ENCODE results near the gene OGFOD2.

The OGFOD2 gene

DNA sequence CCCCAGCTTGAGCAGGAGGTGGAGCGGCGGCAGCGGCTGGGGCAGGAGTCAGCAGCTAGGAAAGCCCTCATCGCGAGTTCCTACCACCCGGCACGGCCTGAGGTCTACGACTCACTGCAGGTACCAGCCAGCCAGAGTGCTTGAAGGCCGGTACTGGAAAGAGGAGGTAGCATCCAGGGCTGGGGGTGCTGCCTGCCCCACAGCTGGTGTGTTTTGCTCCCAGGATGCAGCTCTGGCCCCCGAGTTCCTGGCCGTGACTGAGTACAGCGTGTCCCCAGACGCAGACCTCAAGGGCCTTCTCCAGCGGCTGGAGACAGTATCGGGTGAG lies 1.6 kb downstream of the OGFOD2 start:
- no peak for DNase-seq (ENCODE audit: low read depth in 1 of 2, low spot score in 1 of 2)

DNA sequence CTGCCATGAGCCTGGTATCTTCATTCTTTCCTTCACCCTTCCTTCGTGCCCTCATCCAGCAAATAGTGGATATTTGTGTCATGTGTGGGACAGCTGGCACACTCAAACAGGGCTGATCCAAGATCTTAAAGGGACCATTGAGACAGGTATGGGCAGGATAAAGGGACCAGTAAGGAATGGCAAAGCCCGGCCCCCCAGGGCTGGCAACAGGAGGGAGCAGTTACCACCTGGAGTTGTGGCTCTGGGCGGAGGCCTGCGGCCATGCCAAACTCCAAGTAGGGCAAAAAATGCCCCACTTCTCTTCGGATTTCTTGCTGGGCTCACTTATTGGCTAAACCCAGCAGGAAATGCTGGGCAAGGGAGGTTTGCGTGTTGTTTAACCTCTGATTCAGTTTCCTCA lies 2.1 kb downstream of the OGFOD2 start:
- DNase-seq (ENCODE audit: low read depth in 1 of 2, low spot score in 1 of 2): no peak

DNA sequence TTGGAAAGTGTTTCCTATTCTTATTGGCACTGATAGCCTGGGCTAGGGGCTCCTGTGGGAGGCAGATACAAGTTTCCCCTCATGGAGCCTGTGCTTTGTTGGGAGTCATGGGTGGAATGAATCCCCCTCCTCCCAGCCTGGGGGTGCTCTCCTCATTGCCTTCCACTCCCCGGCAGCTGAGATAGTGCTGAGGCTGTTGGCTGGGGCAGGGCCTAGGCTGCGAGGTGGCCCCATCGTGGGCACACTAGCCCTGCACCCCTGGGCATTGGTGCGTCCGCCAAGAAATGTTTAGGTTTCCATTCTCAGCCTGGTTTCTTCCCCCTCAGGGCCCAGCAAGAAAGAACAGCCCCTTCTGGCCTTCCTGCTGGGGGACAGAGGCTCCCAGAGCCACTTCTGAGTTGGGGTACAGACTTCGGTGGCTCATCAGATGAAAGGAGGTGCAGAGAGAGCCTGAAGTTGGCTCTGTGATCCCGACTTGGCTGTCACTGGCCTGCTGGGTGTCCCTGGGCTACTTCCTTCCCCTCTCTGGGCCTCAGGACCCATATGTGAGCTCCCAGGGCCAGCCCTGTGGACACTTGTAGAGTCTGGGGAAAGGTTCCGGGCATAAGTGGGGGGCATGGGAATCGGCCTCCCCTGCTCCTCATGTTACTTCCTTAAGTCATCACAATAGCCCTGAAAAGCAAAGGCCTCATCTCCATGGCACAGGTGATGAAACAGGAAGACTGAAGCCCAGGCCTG lies 2.8 kb downstream of the OGFOD2 start:
- DNase-seq (ENCODE audit: low read depth in 1 of 2, low spot score in 1 of 2): no peak

DNA sequence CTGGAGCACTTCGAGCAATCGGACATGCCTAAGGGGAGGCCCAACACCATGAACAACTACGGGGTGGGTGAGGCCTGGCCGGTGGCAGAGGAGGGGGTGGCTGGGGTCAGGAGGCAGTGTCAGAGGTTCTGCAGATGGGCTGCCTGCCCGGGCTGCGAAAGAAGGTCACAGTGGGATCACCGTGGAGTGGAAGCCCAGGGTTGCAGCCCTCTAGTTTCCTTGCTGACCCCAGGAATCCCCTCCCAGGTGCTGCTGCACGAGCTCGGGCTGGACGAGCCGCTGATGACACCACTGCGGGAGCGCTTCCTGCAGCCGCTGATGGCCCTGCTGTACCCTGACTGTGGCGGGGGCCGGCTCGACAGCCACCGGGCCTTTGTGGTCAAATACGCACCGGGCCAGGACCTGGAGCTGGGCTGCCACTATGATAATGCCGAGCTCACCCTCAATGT lies 3.5 kb downstream of the OGFOD2 start:
- no peak for DNase-seq (ENCODE audit: low read depth in 1 of 2, low spot score in 1 of 2)

DNA sequence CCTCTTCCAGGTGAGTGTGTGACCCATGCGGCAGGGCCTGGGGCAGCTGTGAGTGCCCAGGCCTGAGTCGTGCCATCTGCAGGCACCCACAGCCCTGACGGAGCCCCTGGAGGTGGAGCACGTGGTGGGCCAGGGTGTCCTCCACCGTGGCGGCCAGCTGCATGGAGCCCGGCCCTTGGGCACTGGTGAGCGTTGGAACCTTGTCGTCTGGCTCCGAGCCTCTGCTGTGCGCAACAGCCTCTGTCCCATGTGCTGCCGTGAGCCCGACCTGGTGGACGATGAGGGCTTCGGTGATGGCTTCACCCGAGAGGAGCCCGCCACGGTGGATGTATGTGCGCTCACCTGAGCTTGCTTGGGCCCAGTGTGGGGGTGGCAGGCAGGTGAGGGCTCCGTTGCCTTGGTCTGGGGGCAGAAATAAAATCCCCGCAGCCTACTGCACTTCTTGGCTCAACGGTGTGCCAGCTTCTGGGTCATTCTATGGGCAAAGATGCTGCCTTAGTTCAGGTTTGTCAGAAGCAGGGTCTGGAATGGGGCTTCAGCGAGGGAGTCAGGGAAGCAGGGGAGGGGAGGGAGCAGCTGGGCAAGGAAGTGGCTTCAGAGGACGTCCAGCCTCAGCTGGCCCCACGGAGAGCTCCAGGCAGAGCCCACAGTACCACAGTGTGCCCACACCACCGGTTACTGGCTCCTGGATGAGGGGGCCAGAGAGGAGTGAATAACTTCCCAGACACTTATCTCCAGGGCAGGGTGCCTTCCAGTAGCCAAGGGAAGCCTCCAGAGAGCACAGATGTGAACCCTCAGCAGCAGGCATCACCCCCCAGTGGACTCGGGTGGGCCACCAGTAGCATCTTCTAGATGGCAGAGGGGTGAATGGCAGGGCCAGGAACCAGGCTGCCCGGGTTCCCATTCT lies 4.2 kb downstream of the OGFOD2 start:
- no peak for DNase-seq (ENCODE audit: low read depth in 1 of 2, low spot score in 1 of 2)

DNA sequence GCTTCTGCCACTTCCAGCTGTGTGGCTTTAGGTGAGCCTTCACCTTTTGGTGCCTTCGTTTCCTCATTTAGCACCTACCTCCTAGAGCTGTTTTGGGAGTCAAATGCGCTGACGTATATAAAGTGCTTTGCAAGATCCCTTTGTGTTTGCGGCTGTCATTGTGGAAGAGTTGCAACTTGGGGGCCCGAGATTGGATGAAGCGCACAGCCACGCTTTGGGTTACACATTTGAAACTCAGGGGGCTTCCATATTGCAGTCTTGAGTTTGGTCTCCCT lies 4.8 kb downstream of the OGFOD2 start:
- no peak for DNase-seq (ENCODE audit: low read depth in 1 of 2, low spot score in 1 of 2)

DNA sequence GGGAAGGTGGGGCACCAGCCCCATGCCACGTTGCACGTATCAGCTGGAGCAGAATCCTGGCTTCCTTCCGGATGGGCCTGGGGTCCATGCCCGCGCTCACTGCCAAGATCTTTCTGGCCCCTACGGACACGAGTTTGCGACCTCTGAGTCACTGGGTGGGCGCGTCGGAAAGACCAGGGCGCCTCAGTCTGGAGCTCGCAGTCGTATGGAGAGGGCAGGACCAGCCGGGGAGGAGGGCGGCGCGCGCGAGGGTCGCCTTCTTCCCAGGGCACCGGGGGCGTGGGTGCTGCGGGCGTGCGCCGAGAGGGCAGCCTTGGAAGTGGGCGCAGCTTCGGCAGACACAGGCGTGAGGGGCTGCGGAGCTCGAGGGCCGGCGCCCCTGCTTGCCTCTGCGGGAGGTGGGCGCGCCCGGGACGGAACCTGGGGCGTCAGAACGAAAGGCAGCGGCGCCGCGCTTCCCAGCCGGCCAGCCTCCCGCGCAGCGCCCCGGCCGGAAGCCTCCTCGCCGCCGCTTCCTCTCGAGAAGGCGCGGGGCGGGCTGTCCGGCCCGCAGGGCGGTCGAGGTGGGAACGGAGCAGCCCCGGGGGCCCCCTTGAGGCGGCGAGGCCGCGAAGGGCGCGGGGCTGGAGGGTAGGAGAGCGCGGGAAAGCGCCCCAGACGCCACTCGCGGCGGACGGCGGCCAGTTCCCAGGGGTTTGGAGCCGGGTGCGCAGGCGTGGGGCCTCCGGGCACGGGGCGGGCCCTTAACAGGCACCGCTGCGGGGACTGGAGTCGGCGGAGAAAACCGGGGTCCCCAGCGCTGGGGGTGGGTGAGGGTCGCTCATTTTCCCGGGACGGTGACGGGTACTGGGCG lies 5.4 kb downstream of the OGFOD2 start, which contains the start of gene ARL6IP4:
Gene ARL6IP4, plus strand, starts transcription at position 499 of the 853 bp plus-strand sequence. CDS start 459 bp downstream, outside the sequence.
- peak; percentile 37 to 55 for DNase-seq (ENCODE audit: low read depth in 1 of 2, low spot score in 1 of 2)

DNA sequence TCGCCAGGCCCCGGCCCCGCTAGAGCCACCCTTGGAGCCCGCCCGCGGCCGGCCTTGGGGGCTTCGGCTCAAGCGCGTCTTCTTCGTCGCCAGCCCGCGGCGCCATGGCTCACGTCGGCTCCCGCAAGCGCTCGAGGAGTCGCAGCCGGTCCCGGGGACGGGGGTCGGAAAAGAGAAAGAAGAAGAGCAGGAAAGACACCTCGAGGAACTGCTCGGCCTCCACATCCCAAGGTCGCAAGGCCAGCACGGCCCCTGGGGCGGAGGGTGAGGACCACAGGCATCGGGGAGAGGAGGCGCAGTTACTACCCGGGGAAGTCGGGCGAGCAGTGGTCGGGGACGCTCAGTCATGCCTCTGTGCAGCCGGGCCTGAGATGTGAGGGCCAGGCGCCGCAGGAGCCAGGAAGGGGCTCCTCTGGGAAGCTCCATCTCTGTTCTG lies 6.0 kb downstream of the OGFOD2 start:
- DNase-seq (ENCODE audit: low read depth in 1 of 2, low spot score in 1 of 2): no peak

DNA sequence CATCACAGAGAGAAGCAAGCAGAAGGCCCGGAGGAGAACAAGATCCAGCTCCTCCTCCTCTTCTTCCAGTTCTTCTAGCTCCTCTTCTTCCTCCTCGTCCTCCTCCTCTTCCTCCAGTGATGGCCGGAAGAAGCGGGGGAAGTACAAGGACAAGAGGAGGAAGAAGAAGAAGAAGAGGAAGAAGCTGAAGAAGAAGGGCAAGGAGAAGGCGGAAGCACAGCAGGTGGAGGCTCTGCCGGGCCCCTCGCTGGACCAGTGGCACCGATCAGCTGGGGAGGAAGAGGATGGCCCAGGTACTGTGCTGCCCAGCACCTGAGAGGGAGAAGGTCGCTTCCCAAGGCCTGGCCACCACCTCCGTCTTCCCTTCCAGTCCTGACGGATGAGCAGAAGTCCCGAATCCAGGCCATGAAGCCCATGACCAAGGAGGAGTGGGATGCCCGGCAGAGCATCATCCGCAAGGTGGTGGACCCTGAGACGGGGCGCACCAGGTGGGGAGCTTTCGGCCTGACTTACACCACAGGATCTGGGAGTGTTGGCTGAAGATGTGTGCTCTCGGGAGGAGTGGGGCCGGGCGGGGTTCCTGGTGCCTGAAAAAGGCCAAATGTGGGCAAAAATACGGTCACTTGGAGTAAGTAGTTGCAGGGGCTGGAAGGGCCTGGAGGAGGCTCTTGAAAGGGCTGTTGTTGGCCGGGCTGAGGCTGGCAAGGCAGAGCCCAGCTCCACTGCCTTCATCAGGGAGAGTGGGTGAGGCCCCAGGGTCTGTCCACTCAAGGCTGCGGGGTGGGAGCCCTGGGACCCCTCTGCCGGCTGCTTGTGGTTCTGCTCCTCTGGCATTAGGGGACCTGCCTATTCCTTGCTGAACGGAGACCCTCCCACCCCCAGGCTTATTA lies 6.8 kb downstream of the OGFOD2 start:
- DNase-seq (ENCODE audit: low read depth in 1 of 2, low spot score in 1 of 2): no peak

DNA sequence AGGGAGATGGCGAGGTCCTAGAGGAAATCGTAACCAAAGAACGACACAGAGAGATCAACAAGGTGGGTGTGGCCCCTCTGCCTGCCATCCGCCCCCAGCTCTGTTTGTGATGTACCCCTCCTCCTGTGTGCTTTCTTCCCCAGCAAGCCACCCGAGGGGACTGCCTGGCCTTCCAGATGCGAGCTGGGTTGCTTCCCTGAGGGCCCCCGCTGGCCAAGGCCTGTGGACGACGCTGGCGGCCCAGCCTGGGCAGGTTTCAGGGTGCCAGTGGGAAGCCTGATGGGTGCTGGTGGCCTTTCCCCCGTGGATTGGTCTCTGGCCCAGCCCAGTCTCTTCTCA lies 7.4 kb downstream of the OGFOD2 start:
- DNase-seq (ENCODE audit: low read depth in 1 of 2, low spot score in 1 of 2): no peak

DNA sequence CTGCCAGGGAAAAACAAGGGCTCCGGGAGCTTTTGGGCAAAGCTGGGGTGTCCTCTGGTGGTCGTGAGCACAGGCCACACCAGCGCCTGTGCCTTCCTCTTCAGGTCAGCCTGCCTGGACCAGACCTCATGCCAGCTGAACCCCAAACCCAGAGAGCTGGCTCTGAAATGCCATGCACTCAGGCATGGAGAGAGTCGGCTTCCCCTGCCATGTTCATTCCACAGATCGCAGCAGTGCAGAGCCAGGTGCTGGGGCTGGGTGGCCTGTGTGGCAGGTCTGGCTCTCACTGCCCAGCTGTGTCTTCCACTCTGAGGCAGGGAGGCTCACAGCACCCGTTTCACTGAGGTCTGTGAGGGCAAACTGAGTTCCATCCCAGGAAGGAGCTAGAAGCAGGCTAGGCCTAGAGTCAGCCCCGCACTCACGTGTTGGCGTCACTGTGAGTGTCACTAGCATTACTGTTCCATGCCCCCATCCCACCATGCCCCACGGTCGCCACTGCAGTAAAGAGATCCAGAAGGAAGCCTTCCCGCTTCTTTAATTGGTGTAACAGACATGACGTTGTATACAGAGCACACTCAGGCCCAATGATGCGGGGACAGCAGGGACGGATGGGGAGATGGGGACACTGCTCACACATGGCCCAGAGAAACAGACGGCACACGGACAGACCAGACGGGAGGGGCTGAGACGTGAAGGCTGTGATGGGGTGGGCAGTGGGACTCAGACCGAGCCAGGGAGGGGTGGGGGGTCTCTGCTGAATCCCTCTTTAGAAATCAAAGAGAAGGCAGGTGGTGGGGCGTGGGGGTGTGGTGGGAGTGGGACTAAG lies 8.1 kb downstream of the OGFOD2 start:
- DNase-seq (ENCODE audit: low read depth in 1 of 2, low spot score in 1 of 2): no peak

DNA sequence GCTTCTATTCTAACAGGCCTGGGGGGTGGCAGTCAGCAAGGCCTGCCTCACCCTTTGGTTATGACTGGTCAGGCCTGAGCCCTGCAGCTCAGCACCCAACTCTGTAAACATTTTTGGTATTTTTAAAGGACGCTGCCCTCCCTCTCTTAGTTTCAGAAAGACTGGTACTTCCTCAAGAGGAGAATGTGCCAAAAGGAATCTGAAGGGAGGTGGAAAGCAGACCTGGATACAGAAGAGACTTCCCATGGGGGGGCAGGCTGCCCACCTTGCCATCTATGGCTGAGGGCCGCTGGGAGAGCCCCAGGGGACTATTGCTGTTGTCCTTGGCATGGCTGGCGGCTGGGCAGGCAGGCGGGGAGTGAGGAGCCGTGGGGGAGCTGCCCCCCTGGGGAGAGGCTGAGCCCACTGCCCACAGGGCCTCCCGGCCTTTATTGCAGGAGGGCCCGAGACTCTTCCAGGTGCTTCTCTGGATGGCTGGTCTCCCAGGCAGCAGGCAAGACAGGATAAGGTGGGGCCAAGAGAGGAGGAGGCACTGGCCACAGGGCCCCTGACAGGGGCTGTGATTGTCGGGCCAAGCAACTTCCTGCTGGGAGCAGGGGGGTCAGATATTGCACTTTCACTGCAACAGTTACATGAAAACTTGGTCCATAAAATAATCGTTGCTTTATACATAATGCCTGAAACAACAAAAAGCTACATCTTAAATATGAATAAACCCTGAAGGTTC lies 8.9 kb downstream of the OGFOD2 start:
- no peak for DNase-seq (ENCODE audit: low read depth in 1 of 2, low spot score in 1 of 2)

DNA sequence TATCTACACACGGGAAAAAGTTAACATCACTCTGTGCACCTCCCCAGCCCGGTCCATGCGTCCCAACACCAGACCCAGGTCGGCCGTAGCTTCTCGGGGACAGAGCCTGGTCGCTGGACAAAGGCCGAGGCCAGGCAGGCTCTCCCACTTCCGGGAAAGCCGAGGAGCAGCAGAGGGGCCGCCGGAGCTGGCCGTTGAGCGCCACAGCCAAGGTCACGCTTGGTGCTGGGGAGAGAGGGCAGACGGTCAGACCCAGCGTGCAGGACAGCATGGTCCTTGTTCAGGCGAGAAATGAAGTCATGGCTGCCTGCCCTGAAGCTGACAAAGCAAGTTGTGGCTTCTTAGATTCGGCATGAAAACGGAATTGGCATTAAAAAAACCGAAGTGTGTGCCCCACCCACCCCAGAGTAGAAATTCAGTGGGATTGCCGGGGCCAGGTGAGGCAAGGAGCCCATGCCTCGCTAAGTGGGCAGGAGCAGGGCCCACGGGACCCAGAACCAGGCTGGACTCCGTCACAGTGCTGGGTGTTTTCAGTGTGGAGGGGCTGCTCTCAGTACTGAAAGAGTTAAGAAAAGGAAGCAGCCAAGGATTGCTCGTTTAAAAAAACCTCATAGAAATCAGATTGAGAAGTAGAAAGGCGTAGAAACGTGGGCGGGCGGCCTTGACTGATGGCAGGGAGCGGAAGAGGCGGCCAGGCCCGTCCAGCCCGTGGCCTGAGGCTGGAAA lies 9.7 kb downstream of the OGFOD2 start:
- DNase-seq (ENCODE audit: low read depth in 1 of 2, low spot score in 1 of 2): no peak

DNA sequence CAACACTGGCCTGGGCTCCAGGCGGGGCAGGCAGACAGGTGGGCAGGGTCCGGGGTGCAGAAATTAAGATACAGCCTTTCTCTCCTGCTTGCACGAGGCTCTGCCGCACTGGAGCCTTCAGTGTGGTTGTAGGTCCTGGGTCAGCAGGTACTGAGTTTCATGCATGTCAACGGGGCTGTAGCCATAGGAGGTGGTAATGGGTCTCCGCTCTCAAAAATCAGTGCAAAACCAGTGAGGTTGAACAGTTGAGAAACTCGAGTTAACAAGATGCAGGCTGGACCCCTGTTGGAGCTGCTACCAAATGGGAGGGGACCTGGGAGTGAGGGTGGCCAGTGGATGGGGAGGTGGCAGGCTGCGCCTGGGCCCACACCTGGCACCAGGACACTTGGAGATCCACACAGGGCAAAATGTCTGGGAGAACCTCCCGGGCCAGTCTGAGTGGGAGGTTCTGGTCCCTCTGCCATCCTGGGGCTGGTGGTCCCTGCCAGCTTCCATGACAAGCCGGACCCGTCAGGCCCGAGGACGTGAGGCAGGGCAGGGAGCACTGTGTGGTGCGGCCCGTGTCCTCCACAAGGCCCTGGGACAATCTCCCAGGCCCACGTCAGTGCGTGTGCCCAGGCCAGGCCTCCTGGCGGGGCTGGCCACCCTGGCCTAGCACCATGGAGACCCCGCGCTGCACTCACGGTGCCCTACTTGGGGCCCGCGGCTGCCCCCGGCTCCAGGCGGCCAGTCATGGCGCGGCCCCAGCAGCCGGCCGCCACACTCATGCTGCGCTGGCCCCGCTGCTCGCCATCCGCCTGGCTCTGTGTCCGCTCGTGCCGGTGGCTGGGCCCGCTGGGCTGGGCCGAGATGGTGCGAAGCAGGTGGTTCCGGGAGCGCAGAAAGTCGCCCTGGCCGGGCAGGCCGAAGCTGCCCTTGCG lies 10.6 kb downstream of the OGFOD2 start:
- no peak for DNase-seq (ENCODE audit: low read depth in 1 of 2, low spot score in 1 of 2)

DNA sequence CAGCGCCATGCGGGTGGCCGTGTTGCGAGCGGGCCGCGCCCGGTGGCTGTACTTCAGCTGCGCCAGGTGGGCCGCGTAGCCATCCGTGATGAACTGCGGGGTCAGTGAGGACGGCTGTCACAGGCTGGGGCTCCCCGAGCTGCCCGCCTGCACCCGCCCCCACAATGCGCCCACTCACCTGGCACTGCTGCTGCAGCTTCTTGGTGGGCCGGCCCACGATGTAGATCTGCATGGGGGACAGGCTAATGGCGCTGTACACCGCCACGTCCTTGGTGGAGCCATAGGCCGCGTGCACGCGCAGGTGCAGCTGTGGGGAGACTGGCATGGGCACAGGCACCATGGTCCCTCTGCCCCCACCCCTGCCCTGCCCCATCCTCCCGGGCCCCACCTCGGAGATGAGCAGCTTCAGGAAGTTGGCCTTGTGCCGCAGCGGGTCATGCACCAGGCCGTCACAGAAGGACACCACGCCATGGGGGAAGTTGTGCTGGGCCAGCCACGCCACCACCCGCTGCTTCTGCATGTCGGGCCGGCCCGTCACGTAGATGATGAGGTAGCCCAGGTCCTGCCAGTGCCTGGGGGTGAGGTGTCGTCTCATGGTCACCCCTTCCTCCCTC lies 11.3 kb downstream of the OGFOD2 start:
- no peak for DNase-seq (ENCODE audit: low read depth in 1 of 2, low spot score in 1 of 2)

DNA sequence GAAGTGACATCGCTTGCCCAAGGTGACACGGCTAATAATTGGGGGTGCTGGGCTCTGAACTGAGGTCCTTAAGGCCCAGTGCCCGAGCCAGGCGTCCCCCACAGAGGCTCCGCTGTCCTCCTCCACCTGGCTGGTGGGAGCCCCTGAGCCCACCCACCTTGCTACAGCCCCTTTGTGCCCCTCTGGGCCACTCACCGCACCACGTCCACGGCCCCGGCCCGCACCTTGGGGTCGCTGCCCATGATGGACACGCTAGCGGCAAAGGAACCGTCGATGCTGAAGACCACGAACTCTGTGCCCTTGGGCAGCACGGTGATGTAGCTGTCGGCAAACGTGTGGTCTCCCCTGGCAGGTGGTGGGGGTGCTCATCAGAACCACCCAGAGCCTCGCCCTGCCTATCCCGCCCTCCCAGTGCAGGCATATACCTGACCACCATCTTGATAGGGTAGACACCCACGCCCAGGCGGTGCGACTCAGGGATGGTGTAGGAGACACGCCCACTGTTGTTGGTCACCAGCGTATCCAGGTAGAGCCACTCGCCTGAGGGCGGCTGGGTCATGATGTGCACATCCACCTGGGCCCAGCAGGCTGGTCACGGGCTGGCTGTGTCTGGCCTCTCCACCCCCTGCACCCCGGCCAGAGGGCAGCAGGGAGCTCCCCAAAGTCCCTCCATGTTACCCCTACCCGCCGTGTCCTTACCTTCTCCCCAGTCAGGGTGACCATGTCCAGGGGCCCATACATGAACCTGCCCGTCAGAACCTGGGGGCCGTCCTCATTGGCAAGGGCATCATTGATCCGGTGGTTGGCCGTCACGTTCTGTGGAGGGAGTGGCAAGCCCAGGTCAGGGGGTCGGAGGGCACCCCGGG lies 12.3 kb downstream of the OGFOD2 start:
- DNase-seq (ENCODE audit: low read depth in 1 of 2, low spot score in 1 of 2): no peak
